Putamen (tissue), 1 donor: ENCODE data around the gene NUDT6.
"Not testable (repeated sequence)": the region's sequence is repeated elsewhere in the genome, so short reads cannot be mapped to it uniquely, and the experiment has no call there.

Experiments
- DNase-seq: peaks from one replicate; pipeline ENCODE4 v3.0.0-alpha.2; 2016; ENCODE audit warnings: low spot score

NUDT6 gene

GRCh38 chr4:122921971-122922876 lies at the start of gene NUDT6:
TSS of gene NUDT6 (minus strand) at chr4:122922597. CDS start at chr4:122922572, 25 bp downstream.
- DNase-seq, result peak; percentile 70

GRCh38 chr4:122968227-122968812 lies 45.9 kb upstream of the NUDT6 start:
- DNase-seq, result no peak

GRCh38 chr4:122967231-122967630 lies 44.8 kb upstream of the NUDT6 start:
- no peak for DNase-seq

GRCh38 chr4:122966201-122966600 lies 43.8 kb upstream of the NUDT6 start:
- DNase-seq, result no peak

GRCh38 chr4:122963216-122963615 lies 40.8 kb upstream of the NUDT6 start:
- no peak for DNase-seq

GRCh38 chr4:122960611-122961000 lies 38.2 kb upstream of the NUDT6 start:
- no peak for DNase-seq

GRCh38 chr4:122959981-122960610 lies 37.7 kb upstream of the NUDT6 start:
- DNase-seq, result no peak

GRCh38 chr4:122959441-122959840 lies 37.0 kb upstream of the NUDT6 start:
- no peak for DNase-seq

- no peak for DNase-seq
These were observed 36.1 kb upstream of the NUDT6 start for GRCh38 chr4:122958505-122958904.

GRCh38 chr4:122953924-122954323 lies 31.5 kb upstream of the NUDT6 start:
- no peak for DNase-seq

GRCh38 chr4:122952028-122952427 lies 29.6 kb upstream of the NUDT6 start:
- DNase-seq, result no peak

GRCh38 chr4:122948671-122949070 lies 26.3 kb upstream of the NUDT6 start:
- no peak for DNase-seq

- DNase-seq, result no peak
These were observed 23.7 kb upstream of the NUDT6 start for GRCh38 chr4:122946142-122946541.

GRCh38 chr4:122945136-122945535 lies 22.7 kb upstream of the NUDT6 start:
- not testable (repeated sequence) for DNase-seq

- DNase-seq, result no peak
These were observed 10.4 kb upstream of the NUDT6 start for GRCh38 chr4:122932763-122933162.

GRCh38 chr4:122930862-122931261 lies 8.5 kb upstream of the NUDT6 start:
- DNase-seq, result no peak

- DNase-seq, result no peak
These were observed 6.5 kb upstream of the NUDT6 start for GRCh38 chr4:122928930-122929329.

GRCh38 chr4:122922877-122923511 lies 597 bp upstream of the NUDT6 start:
- DNase-seq, result peak; percentile 91

- DNase-seq, result no peak
These were observed 1.1 kb downstream of the NUDT6 start for GRCh38 chr4:122921300-122921699.

GRCh38 chr4:122920473-122920872 lies 1.9 kb downstream of the NUDT6 start:
- no peak for DNase-seq

GRCh38 chr4:122917731-122918130 lies 4.7 kb downstream of the NUDT6 start:
- DNase-seq, result no peak

GRCh38 chr4:122914938-122915337 lies 7.5 kb downstream of the NUDT6 start:
- no peak for DNase-seq
